Measurements from ENCODE around the gene ENPP1.

DNA sequence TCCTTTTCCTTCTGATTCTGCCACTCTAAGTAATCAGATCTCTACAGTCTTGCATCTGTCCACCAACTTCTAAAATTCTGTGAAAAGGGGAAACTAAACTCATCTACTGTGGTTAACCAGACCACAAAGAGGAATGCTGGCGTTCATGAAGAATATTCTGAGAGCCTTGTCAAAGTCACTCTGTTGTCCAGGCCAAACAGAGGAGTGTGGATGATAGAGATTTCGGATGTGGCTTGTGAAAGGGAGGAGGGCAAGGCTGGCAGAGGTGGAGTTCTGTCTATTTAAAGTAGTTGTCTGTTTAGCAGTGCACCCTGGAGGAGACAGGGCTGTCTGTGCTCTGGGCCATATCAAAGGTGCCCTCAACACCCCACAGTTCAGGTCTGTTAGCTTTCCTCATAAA is 109.5 kb downstream of the ENPP1 start:
- TF ChIP-seq EZH2 (IDR thresholded peaks at IDR 0.05; ENCODE audit: insufficient read depth, low read length) (no peak), CTCF (IDR thresholded peaks at IDR 0.05; ENCODE audit: insufficient read depth, low read depth, low read length) (no peak)
